ENCODE measurements around the gene CRIM1. TPM values are rescaled to one million over a fixed set of nuclear protein-coding genes. Genes with fewer than 3 reads are reported as not detected.

Gene CRIM1
- total RNA-seq, 1 donor, result 100 TPM

DNA sequence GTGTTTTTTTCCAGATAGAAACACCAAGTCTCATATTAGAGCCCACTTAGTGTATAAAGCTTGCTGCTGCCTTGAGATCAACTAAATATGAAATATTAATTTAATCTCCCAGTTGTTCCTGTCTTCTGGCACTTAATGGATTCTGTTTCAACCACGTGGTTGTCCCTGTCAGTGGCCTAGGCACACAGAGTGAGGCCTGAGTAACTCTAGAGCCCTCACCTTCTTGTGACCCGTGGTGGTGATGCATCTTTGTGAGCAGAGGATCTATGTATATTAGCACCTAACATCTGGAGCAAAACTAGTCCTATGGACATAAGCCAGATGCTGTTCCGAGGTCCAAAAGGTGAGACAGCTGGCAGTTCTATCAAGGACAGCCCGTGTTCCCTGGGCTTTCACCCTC is 167.6 kb downstream of the CRIM1 start:
- no peak for DNase-seq (ENCODE audit: low read depth)
- no peak overlapping the region for H3K4me3 ChIP-seq (ENCODE audit: low read depth, low read length)
- TF ChIP-seq, protein P1, sequence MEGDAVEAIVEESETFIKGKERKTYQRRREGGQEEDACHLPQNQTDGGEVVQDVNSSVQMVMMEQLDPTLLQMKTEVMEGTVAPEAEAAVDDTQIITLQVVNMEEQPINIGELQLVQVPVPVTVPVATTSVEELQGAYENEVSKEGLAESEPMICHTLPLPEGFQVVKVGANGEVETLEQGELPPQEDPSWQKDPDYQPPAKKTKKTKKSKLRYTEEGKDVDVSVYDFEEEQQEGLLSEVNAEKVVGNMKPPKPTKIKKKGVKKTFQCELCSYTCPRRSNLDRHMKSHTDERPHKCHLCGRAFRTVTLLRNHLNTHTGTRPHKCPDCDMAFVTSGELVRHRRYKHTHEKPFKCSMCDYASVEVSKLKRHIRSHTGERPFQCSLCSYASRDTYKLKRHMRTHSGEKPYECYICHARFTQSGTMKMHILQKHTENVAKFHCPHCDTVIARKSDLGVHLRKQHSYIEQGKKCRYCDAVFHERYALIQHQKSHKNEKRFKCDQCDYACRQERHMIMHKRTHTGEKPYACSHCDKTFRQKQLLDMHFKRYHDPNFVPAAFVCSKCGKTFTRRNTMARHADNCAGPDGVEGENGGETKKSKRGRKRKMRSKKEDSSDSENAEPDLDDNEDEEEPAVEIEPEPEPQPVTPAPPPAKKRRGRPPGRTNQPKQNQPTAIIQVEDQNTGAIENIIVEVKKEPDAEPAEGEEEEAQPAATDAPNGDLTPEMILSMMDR (IDR thresholded peaks at IDR 0.05; ENCODE audit: insufficient read depth, low read length), result no peak

DNA sequence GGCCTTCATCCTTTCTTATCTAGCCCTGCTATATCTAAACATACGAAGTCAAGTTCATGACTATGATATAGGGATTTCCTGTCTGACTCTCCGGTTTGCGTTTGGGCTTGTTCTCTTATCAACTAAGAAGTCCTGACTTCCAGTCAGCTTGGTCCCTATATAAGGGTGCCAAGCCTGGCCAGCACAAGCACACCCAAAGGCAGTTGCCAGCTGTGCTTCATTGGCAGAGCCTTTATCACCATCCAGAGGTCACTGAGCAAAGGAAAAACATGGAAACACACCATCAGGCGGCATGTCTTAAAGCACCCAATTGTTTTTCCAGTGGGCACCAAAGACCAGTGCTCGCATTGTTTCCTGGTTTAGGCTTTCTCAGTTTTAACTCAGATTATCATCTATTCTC is 169.7 kb downstream of the CRIM1 start:
- DNase-seq (ENCODE audit: low read depth), result no peak
- H3K4me3 ChIP-seq (ENCODE audit: low read depth, low read length), result no peak overlapping the region
- TF ChIP-seq, protein P1 (IDR thresholded peaks at IDR 0.05; ENCODE audit: insufficient read depth, low read length), result no peak

DNA sequence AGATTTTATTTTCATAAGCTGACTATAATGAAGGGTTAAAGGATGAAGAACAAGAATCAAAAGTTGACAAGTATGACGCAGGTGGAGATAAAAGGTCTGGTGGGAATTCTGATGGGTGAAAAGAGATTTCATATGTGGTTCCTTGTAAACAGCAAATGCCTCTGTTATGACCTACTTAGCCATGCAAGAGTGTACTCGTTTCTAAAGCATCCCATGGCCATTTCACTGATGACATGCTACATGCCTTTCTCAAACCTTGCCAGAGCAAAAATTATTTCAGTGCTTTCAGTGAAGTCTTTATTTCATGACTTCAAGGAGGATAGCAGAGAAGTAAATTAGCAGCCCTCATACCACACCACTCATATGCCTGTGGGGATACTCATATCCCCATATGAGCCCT is 170.6 kb downstream of the CRIM1 start:
- DNase-seq (ENCODE audit: low read depth), result peak; percentile 22
- no peak overlapping the region for H3K4me3 ChIP-seq (ENCODE audit: low read depth, low read length)
- TF ChIP-seq, protein P1 (IDR thresholded peaks at IDR 0.05; ENCODE audit: insufficient read depth, low read length), result no peak

DNA sequence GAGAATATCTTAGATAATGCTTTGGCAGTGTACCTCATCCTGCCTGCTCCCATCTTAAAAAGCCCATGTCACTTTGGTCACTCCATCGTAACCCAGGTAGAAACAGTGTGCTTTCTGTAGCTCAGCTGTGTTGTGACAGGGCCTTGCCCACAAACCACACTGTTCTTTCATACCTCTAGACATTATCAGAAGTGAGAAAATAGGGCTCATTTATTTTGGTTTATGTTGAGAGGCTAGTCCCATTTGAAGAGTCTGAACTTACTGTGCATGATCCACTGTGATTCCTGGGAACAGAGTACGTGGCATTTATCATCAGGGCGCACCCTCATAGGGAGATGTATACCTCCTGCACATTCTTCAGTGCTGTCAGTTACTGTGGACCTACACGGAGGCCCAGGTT is 172.7 kb downstream of the CRIM1 start:
- no peak for DNase-seq (ENCODE audit: low read depth)
- TF ChIP-seq, protein P1 (IDR thresholded peaks at IDR 0.05; ENCODE audit: insufficient read depth, low read length), result no peak
- no peak overlapping the region for H3K4me3 ChIP-seq (ENCODE audit: low read depth, low read length)

DNA sequence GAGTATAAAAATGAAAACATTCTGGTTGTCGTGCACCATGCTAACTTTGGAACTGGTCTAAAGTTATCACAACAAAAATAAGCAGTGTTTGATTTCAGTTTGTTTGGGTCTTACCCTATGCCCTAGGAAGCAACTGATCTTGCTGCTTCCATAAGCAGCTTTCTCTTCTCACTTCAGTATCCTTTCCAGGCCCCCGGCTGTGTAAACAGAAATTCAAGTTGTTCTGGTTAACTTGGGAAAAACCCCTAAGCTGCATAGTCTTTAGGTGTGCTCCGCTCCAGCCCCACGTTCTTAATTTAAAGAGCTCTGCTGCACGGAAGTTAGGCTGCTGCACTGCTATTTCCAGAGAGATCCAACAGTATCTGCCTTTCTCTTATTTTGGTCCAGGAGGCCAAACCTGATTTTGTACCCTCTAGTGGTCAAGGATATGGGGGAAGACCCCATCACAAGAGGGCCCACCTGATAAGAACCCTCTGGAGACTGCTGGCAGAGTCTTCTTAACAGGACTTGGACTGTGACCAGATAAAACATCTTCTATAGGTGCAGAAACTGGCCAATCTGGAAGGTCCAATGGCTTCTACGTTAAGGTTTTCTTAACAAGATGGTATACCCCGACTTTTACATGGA is 173.3 kb downstream of the CRIM1 start:
- H3K4me3 ChIP-seq (ENCODE audit: low read depth, low read length), result no peak overlapping the region
- TF ChIP-seq, protein P1 (IDR thresholded peaks at IDR 0.05; ENCODE audit: insufficient read depth, low read length), result no peak
- no peak for DNase-seq (ENCODE audit: low read depth)

DNA sequence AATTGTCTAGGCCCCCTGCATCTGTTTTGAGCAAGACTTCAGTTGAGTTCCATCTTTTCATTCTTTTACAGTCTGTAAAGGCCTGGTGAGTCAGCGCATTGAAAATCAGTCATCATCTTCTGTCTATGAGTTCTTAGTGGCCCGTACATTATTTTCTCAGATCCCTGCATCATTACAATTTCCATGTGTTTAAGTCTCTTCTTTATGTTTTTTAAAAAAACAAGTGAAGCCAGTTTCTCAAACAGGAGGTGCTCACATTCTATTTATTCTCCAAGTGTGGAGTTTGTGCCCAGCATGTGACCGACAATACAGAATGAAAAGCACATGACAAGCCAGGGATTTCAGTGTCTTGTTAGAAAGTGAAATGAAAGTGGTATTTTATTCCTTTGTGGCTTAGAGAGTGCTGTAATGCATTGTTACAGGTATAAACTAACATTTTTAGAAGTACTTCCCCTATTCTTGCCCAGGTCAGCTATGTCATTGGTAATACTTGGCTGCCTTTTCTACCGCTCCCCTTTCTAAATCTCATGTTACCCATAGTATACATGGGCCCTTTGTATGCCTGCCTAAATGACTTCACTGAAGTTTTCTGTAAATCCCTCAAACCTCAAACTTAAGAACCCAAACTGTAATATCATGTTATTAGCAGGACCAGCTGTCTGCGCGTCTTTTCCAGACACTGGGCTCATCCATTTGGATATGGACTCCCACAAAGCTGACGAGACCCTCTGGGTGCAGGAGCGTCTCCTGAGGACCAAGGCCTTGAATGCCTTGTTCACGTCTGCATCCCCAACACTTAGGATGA is 174.8 kb downstream of the CRIM1 start:
- DNase-seq (ENCODE audit: low read depth), result peak; percentile 41
- no peak overlapping the region for H3K4me3 ChIP-seq (ENCODE audit: low read depth, low read length)
- TF ChIP-seq, protein P1 (IDR thresholded peaks at IDR 0.05; ENCODE audit: insufficient read depth, low read length), result no peak

All from fibroblast of the aortic adventitia (primary cell).